Stimulated activated CD4-positive, alpha-beta T cell treated with anti-CD3 and anti-CD28 coated beads, Interleukin-12 subunit alpha, Interleukin-12 subunit beta, amount 100 ng/mL, for 4 hours (primary cell): Measurements from ENCODE around the gene UROC1.
A peak's percentile ranks its signal among the peaks of the same experiment; 100 is the strongest.

Experiments
- DNase-seq: peaks from one replicate; pipeline ENCODE4 v3.0.0-alpha.2; 2020

Gene UROC1

DNA sequence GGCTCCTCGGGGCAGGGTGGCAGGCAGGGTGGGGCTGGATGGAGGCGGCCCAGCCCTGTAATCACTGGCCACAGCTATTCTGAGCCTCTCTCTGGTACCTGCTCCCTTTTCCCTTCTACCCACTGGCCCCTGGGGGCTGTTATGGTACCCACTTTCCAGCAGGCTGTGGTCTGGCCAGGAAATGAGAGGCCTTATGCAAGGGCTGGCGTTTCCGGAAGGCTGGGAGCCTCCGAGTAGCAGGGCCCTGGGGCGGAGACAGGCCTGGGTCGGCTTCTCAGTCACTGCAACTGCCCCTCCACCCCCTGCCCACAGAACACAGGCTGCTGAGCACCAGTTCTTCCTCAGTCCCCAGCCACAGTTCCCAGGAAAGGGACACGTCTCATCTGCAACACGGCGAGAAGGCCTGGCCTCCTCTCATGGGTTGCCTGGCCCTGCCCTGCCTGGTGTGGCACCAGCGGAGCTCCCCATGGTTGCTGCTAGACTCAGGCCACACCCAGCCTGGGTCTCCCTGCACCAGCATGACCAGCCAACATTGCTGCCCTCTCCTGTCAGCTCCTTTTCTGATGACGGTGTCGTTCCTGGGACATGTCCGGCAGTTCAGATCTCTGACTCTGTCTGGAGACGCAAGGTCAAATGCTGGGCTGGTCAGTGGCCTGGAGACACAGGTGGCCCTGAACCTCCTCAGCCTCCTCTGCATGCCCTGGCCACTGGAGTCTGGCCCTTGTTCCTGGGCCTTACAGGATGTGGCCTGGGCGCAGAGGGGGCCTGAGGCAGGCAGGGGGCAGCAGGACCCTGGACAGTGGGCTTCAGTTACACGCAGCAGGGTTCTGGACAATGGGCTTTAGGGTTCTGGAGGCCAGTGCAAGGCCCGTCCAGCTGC, 12.8 kb upstream of the UROC1 start:
- DNase-seq, result no peak

DNA sequence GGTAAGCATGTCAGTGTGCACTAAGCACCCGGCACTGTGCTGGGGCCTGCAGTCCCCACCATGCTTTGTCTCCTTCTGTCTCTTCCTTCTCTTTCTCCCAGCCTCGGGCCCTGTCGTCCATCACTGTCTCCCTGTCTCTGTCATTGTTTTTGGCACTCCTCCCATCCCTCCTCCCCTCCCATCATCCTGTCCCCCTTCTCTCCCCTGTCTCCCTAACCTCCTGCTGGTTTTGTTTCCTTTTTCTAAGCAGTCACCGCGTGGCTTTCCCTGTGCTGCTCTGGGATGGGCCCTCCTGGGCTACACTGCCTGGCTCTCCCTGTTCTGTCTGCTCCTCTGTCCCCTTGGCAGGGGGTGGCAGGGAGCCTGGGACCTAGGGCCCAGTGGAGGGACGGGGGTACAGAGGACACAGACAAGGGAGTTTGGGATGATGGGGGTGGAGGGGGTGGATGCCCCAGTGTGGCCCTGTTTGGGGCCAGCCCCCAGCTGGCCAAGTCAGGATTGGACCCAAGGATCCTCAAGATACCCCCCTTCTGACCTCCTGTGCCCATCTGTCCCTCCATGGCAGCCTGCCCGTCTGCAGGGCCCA, 12.1 kb upstream of the UROC1 start:
- DNase-seq, result no peak

DNA sequence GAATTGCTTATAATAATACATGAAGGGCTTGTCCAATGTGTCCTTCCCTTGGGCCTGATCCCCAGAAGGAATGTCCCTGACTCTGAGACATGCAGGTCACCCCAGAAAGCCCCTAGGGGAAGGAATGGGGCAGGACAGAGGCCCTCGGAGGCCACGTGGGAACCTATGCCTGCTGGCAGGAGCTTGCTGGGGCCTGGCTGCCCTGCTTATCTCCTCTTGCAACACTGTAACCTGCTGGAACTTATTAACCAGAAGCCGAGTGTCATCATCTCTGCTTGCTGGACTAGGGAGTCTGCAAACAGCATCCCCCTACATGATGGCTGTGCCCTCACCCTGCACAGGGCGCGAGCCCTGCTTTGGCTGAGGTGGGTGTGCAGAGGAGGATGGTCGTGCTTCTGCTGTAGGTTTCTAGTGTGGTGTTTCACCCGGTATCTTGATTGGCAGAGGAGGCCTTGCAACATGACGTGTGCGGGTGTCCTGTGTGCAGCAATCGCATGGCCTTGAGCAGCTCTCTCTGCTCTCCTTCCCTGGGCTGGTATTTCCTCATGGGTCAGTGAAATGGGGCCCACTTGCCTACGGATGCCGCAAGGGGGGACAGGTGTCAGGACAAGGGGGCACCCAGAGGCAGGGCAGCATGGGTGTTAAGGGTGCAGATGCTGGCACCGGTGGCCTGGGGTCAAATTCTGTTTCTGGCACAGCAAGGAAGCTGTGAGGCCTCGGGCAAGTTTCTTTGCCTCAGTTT, 11.4 kb upstream of the UROC1 start:
- DNase-seq, result no peak

DNA sequence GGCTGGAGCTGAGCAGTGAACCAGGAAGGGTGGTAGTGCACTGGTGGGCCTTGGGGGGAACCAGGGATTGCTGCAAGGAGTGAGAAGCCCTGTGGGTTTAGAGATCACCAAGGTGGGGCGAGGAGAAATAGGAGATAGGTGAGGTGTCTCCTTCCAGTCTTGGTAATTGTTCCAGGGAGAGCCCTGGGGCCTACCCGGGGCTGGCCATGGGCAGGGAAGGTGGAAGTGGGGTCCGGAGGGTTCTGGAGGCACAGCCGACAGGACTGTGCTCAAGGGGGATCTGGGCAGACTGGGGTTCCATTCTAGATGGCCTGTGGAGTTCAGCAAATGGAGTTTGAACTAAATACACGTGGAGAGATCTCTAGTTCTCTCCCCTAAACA, 10.8 kb upstream of the UROC1 start:
- no peak for DNase-seq

DNA sequence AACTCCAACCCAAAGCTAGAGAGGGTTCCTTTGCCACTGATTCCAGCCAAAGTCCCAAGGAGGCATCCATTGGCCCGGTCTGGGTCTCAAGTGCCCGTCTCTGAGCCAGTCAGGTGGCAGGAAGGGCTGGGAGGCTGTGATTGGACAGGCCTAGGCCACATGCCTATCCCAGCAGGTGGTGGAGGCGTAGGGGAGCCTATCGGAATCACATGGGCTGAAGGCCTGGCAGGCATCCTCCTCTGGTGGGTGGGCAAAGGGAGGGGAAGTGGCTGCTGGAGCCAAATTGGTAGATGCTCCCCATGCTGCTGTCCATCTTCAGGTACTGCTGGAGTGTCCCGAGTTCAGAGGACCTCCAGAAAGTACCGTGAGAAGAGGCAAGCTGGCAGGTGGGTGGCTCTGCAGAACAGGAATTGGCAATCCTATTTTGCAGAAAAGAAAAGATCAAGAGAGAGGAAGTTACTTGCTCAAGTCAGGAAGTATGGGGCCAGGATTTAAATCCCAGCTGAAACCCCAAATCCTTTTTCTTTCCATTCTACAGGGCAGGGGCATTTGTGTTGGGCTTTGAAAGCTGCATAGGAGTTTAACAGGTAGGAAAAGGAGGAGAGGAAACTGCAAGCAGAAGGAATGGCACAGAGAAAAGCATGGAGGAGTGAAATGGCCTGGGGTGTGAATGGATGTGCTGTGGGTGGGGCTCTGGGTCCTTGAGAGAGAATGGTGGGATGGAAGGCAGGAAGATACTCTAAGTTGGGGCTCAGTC, 10.1 kb upstream of the UROC1 start:
- no peak for DNase-seq

DNA sequence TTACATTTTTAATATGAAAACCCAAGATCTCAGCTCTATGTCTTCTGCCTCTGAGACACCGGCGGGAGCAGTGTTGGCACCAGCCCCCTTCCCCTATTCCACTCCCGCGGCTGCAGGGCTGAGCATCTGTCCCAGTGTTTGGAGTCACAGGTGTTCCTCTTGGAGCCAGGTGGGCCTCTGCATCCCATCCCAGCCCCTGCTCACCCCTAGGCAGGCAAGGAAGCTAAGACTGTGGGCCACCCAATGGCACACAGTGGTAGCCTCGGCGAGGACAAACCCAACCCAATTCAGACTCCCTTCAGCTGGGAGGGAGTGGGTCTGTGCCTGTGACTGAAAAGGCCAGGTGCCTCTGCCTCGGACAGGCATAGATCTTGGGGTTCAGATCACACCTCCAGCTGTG, 9.4 kb upstream of the UROC1 start:
- no peak for DNase-seq

DNA sequence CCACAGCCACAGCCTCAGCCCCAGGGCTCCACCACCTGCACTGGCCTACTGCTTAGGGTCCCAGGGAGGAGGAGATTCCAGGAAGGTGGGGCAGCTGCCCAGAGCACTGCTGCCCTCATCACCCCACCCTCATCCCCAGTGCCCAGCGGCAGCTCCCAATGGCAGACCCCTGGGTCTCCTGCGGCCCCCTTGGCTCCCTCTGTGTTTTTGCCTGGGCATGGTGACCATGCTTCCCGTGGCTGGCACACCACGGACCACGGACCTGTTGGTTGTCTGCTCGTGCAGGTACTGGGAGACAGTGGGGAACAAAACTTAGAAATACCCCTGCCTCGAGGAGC, 9.1 kb upstream of the UROC1 start:
- no peak for DNase-seq

DNA sequence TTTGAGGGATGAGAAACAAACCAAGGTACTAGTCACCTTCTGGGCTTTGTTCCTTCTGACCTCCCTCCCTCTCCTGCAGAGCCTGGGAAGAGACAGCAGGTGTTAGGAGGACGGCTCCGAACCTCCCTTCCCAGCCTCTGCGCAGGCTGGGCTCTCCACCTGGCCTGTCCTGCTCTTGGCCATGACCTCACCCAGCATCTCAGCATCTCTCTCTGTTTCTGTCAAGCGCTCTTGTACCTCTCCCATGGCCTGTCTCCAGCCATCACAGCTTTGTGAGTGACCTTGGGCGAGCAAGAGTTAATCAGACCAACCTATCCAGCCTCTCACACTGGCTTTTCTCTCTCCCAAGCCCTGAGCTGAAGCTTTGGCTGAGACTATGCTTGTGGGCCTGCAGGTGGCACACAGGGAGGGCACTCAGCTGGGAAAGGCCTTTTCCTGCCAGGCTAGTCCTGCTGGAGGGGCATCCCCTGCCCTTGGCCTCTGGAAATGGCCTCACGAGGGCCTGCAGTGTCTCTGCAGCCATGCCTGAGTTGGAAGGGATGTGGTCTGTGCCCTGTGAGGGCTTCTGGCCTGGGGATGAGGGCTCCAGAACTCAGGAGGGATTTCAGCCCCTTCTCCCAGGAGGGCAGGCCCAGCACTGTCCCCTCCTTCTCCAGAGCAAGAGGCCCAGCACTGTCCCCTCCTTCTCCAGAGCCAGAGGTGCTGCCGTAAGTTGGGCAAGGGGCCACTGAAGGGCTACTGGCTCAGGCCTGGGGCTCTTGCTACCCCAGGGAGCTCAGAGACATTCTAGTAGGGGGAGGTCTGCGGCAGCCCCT, 8.5 kb upstream of the UROC1 start:
- DNase-seq, result no peak

DNA sequence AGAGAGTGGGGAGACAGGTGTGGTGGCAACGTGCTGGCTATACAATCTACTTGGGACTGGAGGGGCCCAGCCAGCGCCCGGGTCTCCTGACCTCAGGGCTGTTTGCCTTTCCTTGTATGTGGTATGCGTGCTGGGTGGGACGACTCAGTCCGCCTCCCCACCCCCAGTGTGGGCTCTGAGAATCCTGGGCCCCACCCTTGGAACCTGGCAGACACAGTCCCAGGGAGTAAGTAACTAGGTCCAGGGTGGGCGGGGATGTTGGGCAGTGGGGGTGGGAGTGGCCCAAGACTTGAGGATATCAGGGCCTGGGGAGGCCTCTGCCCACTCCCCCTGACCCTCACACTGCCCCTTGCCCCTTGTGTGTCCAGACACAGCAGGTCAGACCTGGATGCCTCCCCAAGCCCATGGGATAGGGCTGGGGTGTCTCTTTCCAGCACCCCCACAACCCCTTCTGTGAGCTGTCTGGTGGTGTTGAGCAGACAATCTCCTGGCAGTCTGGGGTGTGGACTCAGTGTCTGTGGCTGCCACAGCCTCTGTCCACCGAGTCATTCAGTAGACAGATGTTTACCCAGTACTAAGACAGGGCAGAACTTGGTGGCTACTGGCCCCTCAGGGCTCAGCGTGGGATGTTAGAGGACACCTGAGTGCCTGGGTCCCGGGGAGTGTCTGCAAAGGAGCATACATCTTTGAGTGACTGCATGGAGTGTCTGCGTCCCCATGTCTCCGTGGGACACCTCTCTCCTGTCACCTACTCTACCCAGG, 7.7 kb upstream of the UROC1 start:
- DNase-seq, result no peak

DNA sequence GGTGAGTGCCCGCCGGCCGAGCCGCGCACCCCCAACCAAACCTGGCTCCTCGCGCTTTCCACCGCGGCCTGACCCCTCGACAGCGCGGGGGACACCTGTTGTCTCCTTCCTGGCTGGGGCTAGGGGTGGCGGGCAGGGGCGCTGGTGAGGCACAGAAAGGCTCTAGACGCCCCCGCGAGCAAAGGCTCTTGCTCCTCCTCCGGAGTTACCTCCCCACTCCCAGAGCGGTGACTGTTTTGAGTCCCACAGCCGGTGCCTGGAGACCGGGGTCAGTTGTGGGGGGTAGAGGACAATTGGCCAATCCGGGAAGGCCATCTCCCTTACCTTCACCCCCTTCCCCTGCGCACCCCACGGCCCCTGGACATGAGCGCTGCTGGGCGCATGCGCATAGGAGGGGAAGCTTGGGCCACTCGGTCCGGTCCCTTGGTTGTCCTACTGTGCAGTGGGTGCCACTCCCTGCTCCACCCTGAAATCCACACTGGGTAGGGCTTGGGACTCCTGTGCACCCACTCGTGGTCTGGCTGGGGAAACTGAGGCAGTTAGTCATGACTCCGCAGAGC, 6.9 kb upstream of the UROC1 start:
- no peak for DNase-seq

DNA sequence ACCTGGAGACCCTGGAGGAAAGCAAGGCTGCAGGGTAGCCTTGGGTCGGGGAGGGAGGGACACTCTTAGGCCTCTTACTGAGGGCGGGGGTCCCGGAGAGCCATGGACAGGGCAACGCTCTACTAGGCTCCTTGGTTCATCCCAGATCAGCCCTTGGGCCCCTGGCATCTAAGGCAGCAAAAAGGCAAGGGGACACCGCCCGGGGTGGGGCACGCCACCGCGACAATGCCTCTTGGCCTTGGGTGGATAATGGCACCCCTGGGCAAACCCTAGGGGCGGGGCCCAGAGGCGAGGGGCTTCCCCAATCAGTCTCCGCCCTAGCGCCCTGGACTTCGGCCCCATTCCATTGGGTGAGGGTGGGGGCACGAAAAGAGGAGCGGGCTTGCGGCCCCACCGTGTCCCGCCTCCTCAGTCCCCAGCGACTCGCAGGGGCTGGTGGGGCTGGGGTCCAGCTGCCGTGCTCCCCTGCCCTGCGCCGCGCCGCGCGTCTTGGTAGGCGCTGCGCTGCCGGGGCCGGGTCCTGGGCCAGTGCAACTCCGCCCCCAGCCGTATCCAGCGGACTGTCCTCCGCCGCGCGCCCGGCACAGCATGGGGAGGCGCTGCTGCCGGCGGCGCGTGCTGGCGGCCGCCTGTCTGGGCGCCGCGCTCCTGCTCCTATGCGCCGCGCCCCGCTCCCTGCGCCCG, 6.3 kb upstream of the UROC1 start, which contains the start of gene CHST13:
Gene CHST13, plus strand, starts transcription at position 411 of the 684 bp plus-strand sequence. Its CDS starts 178 bp downstream, at position 589.
- DNase-seq, result no peak

DNA sequence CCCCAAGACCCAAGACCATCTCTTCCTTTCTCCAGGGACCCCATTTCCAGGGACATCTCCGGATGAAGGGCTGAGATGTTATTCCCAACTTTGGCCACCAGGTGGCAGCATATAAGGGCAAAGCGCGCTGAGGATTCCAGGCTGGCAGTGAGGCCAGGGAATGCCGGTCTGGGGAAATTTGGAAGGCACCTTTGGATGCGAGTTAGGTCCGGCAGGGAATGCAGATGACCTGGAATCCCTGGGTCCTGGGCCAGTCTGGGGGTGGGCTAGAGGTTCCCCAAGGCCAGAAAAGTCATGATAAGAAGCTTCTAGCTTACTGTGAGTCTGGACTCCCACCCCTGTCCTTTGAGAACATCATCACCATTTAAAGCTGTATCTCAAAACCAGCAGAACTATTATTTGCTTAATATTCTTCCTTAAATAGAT, 4.8 kb upstream of the UROC1 start:
- DNase-seq, result peak; percentile 32

DNA sequence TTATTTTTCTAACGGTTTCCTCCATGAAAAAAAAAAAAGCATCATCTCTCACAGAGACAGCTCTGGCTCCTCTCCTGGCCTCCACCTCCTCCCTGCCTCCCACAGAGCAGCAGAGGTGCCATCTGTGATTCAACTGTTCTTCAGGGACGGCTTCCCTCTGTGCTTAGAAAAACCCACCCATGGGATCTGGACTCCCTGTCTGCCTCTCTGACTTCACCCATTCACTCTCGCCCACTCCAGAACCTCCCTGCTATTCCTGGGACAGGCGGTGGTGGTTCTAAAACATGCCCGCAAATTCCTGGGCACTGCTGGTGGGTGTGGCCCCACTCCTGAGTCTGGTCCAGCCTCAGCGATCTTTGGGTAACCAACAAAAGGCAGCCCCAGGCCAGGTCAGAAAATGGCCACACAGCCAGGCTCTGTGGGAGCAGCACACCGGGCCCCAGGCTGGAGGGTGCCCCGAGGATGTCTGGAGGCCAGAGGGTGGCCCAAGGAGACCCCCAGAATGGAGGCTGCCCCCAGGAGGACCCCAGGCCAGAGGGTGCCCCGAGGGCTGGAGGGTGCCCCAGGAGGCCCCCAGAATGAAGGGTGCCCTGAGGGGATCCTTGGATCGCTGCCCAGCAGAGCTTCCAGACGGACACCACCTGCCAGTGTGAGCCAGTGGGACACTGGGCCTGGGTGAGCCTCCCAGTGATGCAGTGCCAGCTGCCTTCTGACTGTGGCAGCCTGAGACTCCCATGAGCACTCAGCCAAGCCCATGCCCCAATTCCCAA, 3.7 kb upstream of the UROC1 start:
- no peak for DNase-seq

DNA sequence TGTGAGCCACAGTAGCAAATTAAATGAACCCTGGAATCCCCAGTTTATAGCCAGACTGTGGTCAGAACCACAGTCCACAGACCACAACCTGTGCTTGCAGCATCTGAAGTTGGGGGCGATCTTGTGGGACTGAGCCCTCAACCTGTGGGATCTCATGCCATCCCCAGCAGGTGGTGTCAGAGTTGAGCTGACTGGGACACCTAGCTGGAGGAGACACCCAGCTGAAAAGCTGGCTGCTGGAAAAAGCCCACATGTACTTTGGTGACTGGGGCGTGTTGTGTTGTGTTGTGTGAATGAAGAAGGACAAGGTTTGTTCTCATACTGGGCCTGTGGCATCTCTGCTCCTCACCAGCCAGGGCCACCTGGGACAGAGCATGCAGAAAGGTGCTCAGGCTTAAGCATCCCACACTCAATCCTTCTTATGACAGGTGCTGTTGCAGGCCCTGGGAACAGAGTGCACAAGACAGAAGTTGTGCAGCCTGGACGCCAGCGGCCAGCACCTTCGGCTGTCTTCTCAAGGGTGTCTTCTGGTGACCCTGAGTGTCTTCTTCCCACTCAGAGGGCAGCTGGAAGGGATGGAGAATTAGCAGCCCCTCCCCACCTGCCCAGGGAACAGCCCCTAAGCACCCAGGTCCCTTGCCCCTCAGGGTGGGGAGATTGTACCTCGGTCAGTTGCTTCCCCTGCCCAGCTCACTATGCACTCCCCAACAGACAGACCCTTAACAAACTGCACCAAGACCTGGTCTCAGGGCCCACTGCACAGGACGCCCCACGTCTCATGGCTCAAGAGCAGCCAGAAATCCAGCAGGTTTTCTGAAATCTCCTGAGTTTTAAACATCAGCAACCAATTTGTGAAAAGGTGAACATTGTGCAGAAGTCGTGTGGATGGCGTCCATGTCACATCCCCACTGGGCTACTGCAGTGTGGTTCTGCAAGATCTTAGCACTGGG, 2.2 kb upstream of the UROC1 start:
- no peak for DNase-seq

DNA sequence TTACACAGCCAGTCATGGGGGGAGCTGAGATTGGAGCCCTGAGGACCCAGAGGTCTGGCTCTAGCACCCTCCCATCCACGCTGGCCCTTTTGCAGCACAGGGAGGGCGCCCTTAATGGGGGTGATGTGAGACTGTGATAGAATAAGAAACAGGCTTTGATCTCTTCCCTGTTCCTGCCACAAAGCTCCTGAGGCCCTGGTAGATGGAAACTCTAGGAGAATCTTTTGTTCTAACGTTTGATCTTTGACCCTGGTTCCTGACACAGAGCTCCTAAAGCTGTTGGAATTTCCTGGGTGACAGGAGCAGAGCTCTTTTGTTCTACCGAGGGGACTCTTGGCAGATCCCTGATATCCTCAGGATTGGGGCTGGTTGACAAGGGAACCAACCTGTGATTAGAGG, 1.2 kb upstream of the UROC1 start:
- DNase-seq, result no peak

DNA sequence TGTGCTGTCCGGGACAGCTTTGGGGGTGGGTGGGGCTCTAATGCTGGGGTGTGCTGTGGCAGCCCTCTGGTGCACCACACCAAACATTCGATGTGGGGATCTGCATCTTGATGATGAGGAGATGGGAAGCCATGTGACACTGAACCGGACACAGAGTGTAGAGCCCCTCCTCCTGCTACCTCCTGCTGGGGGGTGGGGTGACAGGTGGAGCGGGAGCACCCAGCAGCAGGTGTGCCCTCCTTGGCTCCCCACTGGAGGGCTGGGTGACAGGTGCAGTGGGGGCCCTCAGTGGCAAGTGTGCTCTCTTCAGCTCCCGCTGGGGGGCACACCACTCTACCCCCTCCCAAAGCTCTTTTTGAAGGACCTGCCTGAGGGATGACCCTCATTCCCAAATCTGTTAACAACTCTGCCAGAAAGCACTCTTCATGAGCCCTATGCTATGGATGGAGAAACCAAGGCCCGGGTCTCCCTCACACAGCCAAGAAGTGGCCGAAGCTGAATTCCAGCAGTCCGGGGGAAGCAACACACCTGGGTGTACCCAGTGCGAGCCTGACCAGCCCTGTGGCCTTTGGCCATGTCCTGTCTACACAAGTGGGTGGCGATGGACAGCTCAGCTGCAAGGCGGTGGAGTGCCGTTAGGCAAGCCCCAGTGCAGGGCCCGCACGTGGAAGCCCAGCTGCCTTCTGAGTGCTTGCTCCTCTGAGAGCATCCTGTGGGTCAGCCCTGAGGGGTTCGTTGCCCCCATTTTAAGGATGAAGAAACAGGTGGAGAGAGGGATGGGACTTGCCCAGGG, 609 bp upstream of the UROC1 start:
- DNase-seq, result no peak

DNA sequence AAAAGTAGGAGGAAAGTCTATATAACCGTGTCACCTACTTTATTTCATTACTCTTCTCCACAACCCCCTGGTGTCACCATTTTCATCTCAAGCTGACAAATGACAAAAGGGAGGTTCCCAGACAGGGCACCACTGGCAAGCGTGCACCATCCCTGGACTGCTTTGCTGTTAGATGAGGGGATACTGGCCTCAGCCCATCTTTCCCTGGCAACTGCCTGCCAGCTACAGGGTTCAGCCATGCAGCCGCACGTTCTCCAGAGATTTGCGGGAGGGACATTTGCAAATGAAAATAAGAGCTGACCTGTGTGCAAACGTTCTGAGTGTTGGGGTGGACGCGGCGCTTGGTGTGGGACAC, 660 bp downstream of the UROC1 start:
- no peak for DNase-seq
